HCEC 1CT (cell line): ENCODE results near the gene ATP1A3.
"Not testable (repeated sequence)": the region's sequence is repeated elsewhere in the genome, so short reads cannot be mapped to it uniquely, and the experiment has no call there.

ENCODE experiments used
- DNase-seq: peaks from one replicate; pipeline ENCODE4 v3.0.0-alpha.2; 2017

ATP1A3 gene

GRCh38 chr19:41993612-41994483, at the start of gene ATP1A3:
Gene ATP1A3, minus strand, starts transcription at chr19:41994230. Its CDS starts 154 bp downstream, at chr19:41994076.
- peak; percentile 37 for DNase-seq

DNA sequence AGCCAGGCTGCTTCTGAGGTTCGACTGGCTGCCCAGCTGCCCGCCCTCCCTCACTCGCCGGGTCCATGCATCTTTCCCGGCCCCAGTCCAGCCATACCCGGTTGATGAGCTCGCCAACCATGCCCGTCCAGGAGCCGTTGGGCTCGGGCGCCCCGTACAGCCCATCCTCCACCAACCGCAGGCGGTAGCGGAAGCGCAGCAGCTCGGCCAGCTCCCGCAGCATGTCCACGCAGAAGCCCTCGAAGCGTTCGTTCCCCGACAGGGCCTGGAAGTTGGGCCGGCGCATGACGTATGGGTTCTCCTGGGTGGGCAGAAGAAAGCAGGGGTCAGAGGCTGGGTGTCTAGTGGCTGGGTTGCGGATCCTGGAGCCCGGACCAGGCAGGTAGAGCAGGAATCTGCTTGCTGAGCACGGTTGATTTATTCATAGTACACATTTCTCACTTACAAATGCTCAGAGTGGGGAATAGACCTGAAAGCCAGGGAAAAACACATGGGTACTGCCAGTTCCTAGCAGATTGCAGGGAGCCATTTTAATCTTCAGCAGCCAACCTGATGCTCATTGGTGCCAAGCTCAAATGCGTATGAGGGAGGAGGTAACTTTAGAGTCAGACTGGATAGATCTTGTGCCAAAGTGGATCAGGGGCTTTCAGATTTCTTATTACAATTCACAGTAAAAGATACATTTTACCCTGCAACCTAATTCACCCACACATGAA, 48.6 kb upstream of the ATP1A3 start:
- DNase-seq, result no peak

DNA sequence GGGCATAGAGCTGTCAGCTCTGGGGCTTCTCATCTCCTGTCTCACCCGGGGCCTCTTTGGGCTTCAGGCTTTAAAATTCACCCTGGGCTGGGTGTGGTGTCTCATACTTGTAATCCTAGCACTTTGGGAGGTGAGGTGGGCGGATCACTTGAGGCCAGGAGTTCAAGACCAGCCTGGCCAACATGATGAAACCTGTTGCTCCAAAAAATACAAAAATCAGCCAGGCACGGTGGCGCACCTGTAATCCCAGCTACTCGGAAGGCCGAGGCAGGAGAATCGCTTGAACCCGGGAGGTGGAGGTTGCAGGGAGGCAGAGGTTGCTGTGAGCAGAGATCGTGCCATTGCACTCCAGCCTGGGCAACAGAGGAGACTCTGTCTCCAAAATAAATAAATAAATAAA, 46.5 kb upstream of the ATP1A3 start:
- DNase-seq, result not testable (repeated sequence)

DNA sequence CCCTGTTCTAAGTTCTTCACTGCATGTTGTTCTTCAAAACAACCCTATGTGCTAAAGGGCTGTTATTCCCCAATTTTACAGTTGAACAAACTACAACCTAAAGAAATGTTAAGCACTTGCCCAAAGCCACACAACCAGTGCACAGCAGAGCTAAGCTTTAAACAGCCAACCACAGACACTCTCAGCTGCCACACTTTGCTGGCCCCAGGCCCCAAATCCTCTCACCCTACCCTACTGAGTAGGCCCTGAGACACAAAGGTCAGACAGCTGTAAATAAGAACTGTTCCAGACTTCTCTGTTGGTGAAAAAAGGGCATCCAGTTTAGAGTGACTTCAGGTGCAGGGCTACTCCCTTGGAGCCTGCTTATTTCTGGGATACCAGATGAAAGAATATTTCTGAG, 46.0 kb upstream of the ATP1A3 start:
- DNase-seq, result no peak

GRCh38 chr19:42038666-42039065, 44.6 kb upstream of the ATP1A3 start:
- no peak for DNase-seq

- DNase-seq, result no peak
Measured at GRCh38 chr19:42037649-42038048, 43.6 kb upstream of the ATP1A3 start.

- peak; percentile 58 for DNase-seq
Measured at GRCh38 chr19:42034640-42035391, 40.8 kb upstream of the ATP1A3 start.

- no peak for DNase-seq
Measured at GRCh38 chr19:42033413-42033812, 39.4 kb upstream of the ATP1A3 start.

DNA sequence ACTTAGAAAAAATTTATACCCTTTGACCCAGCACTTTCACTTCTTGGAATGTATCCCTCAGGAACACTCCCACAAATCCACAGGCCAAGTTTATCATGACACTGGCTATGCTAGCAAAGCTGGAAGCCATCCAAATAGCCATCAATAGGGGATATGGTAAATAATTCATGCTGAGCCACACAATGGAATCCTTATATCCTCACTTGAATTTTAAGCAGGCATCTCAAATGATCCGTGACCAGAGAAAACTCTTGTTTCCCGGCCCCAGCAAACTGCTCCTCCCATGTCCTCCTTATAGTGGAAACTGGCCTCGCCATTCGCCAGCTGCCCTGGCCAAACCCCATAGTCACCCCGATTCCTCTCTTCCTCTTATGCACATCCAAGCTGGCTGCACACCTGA, 38.4 kb upstream of the ATP1A3 start:
- DNase-seq, result no peak

- DNase-seq, result no peak
Measured at GRCh38 chr19:42030645-42031440, 36.8 kb upstream of the ATP1A3 start.

GRCh38 chr19:42028304-42029216, 34.5 kb upstream of the ATP1A3 start:
- no peak for DNase-seq

- no peak for DNase-seq
Measured at GRCh38 chr19:42024622-42025111, 30.6 kb upstream of the ATP1A3 start.

DNA sequence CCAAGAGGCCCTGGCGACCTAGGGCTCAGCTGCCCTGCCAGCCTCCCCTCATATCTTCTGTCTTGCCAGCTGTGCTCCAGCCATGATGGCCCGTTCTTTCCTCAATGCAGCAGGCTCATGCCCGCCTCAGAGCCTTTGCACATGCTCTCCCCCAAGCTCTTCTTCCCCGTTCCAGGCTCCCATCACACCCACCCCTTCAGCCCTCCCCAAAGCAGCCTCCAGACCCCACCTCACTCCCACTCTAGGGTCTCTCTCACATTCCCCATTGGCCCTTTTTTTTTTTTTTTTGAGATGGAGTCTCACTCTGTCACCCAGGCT, 29.9 kb upstream of the ATP1A3 start:
- no peak for DNase-seq

- DNase-seq, result peak; percentile 37
Measured at GRCh38 chr19:42023121-42023942, 29.3 kb upstream of the ATP1A3 start.

DNA sequence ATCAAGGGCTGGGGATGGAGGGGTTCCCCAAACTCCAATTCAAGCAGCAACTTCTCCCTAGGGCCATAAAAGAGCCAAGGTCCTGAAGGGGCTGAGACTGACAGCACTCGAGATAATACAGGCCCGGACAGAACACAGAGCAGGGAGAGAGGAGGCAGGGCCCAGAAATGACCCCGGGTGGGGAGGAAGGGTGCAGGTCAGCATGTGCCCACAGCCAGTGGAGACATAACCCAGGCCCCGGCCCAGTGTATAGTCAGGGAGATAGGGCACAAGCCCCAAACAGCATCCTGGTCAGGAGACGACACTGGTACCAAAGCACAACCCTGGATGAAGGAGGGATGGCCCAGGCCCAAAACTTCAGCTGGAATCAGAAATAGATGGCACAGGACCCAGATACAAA, 28.6 kb upstream of the ATP1A3 start:
- no peak for DNase-seq

GRCh38 chr19:42021185-42021584, 27.2 kb upstream of the ATP1A3 start:
- no peak for DNase-seq

DNA sequence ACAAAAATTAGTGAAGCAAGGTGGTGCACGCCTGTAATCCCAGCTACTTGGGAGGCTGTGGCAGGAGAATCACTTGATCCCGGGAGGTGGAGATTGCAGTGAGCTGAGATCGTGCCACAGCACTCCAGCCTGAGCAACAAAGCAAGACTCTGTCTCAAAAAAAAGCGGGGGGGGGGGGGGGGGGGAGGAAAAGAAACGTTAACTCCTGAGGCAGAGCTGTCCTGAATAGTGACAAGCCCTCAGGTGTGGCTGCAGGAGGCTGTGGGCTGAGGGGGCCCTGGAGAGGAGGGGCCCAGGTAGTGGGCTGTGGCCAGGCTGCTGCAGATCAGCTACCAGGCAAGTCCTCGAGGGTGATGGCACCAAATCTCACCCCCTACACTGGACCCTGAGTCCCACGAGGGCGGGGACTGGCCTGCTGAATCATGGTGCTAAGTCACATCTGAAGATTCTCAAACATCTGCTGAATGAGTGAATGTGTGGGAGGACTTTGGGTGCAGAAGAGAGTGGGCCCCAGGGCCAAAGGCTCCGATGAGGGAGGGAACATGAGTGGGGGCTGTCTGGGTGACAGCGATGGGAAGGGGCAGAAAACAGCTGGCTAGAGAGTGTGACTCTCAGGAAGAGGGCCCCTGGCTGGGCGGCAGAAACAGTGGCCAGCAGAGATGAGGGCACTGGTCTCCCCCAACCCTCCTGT, 24.6 kb upstream of the ATP1A3 start:
- DNase-seq, result peak; percentile 41

- no peak for DNase-seq
Measured at GRCh38 chr19:42017040-42017439, 23.0 kb upstream of the ATP1A3 start.

DNA sequence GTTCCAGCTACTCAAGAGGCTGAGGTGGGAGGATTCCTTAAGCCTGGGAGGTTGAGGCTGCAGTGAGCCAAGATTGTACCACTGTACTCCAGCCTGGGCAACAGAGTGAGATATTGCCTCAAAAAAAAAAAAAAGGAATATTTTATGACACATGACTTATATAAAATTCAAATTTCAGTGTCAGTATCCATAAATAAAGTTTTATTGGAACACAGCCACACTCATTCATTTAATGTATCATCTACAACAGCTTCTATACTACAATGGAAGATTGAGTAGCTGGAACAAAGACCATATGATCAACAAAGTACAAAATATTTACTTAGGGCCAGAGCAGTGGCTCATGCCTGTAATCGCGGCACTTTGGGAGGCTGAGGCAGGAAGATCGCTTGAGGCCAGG, 18.7 kb upstream of the ATP1A3 start:
- not testable (repeated sequence) for DNase-seq
